Osteoblast (primary cell): ENCODE data around the gene LMAN1. TPM values are rescaled to one million over a fixed set of nuclear protein-coding genes. Genes with fewer than 3 reads are reported as not detected.

Source experiments
- DNase-seq: peaks from one replicate; pipeline ENCODE4 v3.0.0; 2011; ENCODE audit warnings: low spot score, mixed read lengths; ENCODE audit not compliant: insufficient read length; ENCODE audit errors: missing footprints
- H2AFZ ChIP-seq: 2 replicates; pipeline ENCODE4 v1.6.0; 2011; ENCODE audit warnings: mild to moderate bottlenecking, low read length
- H3K27ac ChIP-seq: 2 replicates; pipeline ENCODE4 v1.5.1; 2011; ENCODE audit warnings: mild to moderate bottlenecking, low read depth, low read length, moderate library complexity
- H3K27me3 ChIP-seq: 2 replicates; pipeline ENCODE4 v1.6.0; 2012; ENCODE audit warnings: mild to moderate bottlenecking, control low read depth, inconsistent platforms, low read length, moderate library complexity; ENCODE audit not compliant: insufficient read depth
- H3K36me3 ChIP-seq: 2 replicates; pipeline ENCODE4 v1.5.1; 2011; ENCODE audit warnings: mild to moderate bottlenecking, low read length, control low read depth, moderate library complexity; ENCODE audit not compliant: insufficient read depth
- H3K4me1 ChIP-seq: 2 replicates; pipeline ENCODE4 v1.5.1; 2011; ENCODE audit warnings: mild to moderate bottlenecking, low read length, control low read depth, moderate library complexity; ENCODE audit not compliant: insufficient read depth
- H3K4me2 ChIP-seq: 2 replicates; pipeline ENCODE4 v1.6.0; 2011; ENCODE audit warnings: mild to moderate bottlenecking, low read length; ENCODE audit not compliant: insufficient read depth
- H3K4me3 ChIP-seq: fragments of 200-600 bp; sonication (generic); 3 replicates; pipeline ENCODE4 v1.5.1; 2012; ENCODE audit warnings: mild to moderate bottlenecking, low read length, inconsistent platforms; ENCODE audit not compliant: insufficient read depth
- H3K79me2 ChIP-seq: 2 replicates; pipeline ENCODE4 v1.6.0; 2012; ENCODE audit warnings: mild to moderate bottlenecking, low read length, control low read depth, inconsistent platforms; ENCODE audit not compliant: insufficient read depth
- H3K9me3 ChIP-seq: 2 replicates; pipeline ENCODE4 v1.5.1; 2011; ENCODE audit warnings: low read depth, low read length, control low read depth
- H4K20me1 ChIP-seq: 2 replicates; pipeline ENCODE4 v1.6.0; 2012; ENCODE audit warnings: mild to moderate bottlenecking, low read length, control low read depth; ENCODE audit not compliant: insufficient read depth
- CTCF ChIP-seq: IDR thresholded peaks from 2 replicates; pipeline ENCODE4 v1.5.1; 2011; ENCODE audit warnings: mild to moderate bottlenecking, low read depth, low read length, moderate library complexity; ENCODE audit errors: extremely low read depth
- total RNA-seq: library from RNA; depleted of rRNA; stranded (reverse); fragments of >200 nt; gene quantifications from 2 replicates; pipeline ENCODE4 v1.2.3, GENCODE V29; 2012

Gene LMAN1
- total RNA-seq, 1 donor = 210 TPM

GRCh38 chr18:59354731-59355130 lies 4.3 kb downstream of the LMAN1 start:
- no peak for TF ChIP-seq CTCF
- Histone ChIP-seq H2AFZ (no peak overlapping the region), H3K79me2 (peaks cover 46% of the 10 kb centered on the region), H3K4me1 (peaks cover 20% of the 10 kb centered on the region), H3K4me2 (no peak overlapping the region), H4K20me1 (peaks cover 36% of the 10 kb centered on the region), H3K36me3 (peaks cover 54% of the 10 kb centered on the region), H3K9me3 (no peaks in the 10 kb centered on the region), H3K4me3 (no peak overlapping the region), H3K27ac (no peak overlapping the region), H3K27me3 (no peaks in the 10 kb centered on the region)
- DNase-seq = no peak

- Histone ChIP-seq H3K4me2 (no peak overlapping the region), H3K79me2 (peaks cover 40% of the 10 kb centered on the region), H3K9me3 (no peaks in the 10 kb centered on the region), H4K20me1 (peaks cover 42% of the 10 kb centered on the region), H3K27ac (no peak overlapping the region), H3K27me3 (no peaks in the 10 kb centered on the region), H3K4me1 (peaks cover 19% of the 10 kb centered on the region), H2AFZ (no peak overlapping the region), H3K36me3 (peaks cover 70% of the 10 kb centered on the region), H3K4me3 (no peak overlapping the region)
- DNase-seq = peak; percentile 53
- no peak for TF ChIP-seq CTCF
These were observed 5.9 kb downstream of the LMAN1 start for GRCh38 chr18:59353079-59353680.

DNA sequence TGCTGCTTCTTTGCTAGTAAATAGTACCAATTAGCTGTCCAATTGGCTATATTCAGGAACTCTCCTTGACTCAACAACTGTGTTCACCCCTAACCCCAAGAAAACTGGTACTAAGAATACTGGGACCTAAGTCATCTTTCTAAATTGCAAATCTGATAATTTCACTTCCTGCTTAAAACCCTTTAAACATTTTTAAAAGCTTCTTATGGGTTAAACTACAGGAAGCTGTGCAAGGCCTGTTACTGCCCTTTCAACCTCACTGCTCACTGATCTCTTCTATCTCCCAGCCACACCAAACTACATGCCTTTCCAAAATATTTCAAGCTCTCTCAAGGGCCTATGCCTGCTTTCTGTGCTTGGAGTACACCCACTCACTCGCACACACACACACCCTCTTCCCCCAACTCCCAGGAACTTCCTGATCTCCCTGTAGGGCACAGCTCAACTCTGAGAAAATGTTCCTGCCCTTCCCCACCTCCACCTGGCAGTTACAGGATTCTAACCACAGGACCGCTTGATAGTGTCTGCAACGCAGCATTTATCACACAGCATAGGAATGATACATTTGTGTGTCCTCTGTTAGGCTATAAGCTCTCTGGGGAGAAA lies 6.7 kb downstream of the LMAN1 start:
- H4K20me1 ChIP-seq = peaks cover 37% of the 10 kb centered on the region
- H3K79me2 ChIP-seq = peaks cover 31% of the 10 kb centered on the region
- DNase-seq = no peak
- no peak overlapping the region for H3K4me2 ChIP-seq
- peaks cover 15% of the 10 kb centered on the region for H3K4me1 ChIP-seq
- H2AFZ ChIP-seq = no peak overlapping the region
- peaks cover 78% of the 10 kb centered on the region for H3K36me3 ChIP-seq
- no peak overlapping the region for H3K4me3 ChIP-seq
- H3K27ac ChIP-seq = no peak overlapping the region
- TF ChIP-seq CTCF = no peak
- no peaks in the 10 kb centered on the region for H3K27me3 ChIP-seq
- no peaks in the 10 kb centered on the region for H3K9me3 ChIP-seq

DNA sequence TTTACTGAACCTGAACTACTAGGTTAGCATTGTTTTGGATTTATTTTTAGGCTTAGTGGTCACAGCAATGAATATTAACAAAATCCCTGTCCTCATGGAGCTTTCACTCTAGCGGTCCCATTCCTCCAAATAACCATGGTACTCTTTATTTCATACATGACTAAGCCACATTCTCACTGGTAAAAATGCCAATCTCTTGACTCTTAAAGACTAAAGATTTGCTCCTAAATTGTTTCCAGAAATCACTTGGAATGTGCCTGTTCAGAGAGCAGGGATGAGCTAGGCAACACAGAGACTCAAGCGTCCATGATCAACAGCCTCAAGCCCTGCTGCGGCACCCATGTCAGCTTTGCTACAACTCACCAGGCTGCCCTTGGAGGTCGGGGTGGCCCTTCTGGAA lies 13.5 kb downstream of the LMAN1 start:
- no peak overlapping the region for H3K27ac ChIP-seq
- no peaks in the 10 kb centered on the region for H3K4me1 ChIP-seq
- no peak for DNase-seq
- H3K36me3 ChIP-seq = peaks cover 83% of the 10 kb centered on the region
- H3K27me3 ChIP-seq = no peaks in the 10 kb centered on the region
- H3K9me3 ChIP-seq = no peaks in the 10 kb centered on the region
- H4K20me1 ChIP-seq = peaks cover 35% of the 10 kb centered on the region
- no peak overlapping the region for H3K4me3 ChIP-seq
- H2AFZ ChIP-seq = no peak overlapping the region
- H3K79me2 ChIP-seq = peaks cover 60% of the 10 kb centered on the region
- H3K4me2 ChIP-seq = no peak overlapping the region
- no peak for TF ChIP-seq CTCF
